Neuronal stem cell (in vitro differentiated cells): ENCODE results near the gene ALAD.

Experiments
- DNase-seq: peaks from one replicate; pipeline ENCODE4 v3.0.0-alpha.2; 2013; ENCODE audit warnings: low spot score
- H2AFZ ChIP-seq: one replicate; pipeline ENCODE4 v1.6.1; 2013; ENCODE audit warnings: mild to moderate bottlenecking, low read length, inconsistent platforms
- H2AK5ac ChIP-seq: 2 replicates; pipeline ENCODE4 v1.6.1; 2013; ENCODE audit warnings: low read depth, mild to moderate bottlenecking, inconsistent platforms, low read length, moderate library complexity, mixed read lengths
- H2BK120ac ChIP-seq: 2 replicates; pipeline ENCODE4 v1.6.1; 2013; ENCODE audit warnings: low read depth, mild to moderate bottlenecking, inconsistent platforms, low read length, moderate library complexity, mixed read lengths
- H2BK12ac ChIP-seq: one replicate; pipeline ENCODE4 v1.6.1; 2013; ENCODE audit warnings: low read length, inconsistent platforms
- H2BK15ac ChIP-seq: 2 replicates; pipeline ENCODE4 v1.6.1; 2013; ENCODE audit warnings: mild to moderate bottlenecking, low read length, inconsistent platforms, mixed read lengths
- H2BK5ac ChIP-seq: one replicate; pipeline ENCODE4 v1.6.1; 2013; ENCODE audit warnings: inconsistent platforms, mild to moderate bottlenecking, low read length, moderate library complexity
- H3K14ac ChIP-seq: one replicate; pipeline ENCODE4 v1.6.1; 2013; ENCODE audit warnings: low read length, inconsistent platforms
- H3K18ac ChIP-seq: 2 replicates; pipeline ENCODE4 v1.6.1; 2013; ENCODE audit warnings: low read length, inconsistent platforms
- H3K23ac ChIP-seq: 2 replicates; pipeline ENCODE4 v1.6.1; 2013; ENCODE audit warnings: low read depth, mild to moderate bottlenecking, mixed read lengths, low read length, inconsistent platforms; ENCODE audit not compliant: poor library complexity
- H3K27ac ChIP-seq: replicated peaks from 3 replicates; pipeline ENCODE4 v1.5.1; 2013; ENCODE audit warnings: low read length, inconsistent platforms
- H3K27me3 ChIP-seq, 3 experiments: 2 replicates each; pipeline ENCODE4 v1.6.1; 2013; ENCODE audit warnings: low read length in 3 of 3, mild to moderate bottlenecking in 2 of 3, inconsistent platforms in 1 of 3, low read depth in 1 of 3, mixed read lengths in 1 of 3, moderate library complexity in 1 of 3; ENCODE audit not compliant: control insufficient read depth in 3 of 3, insufficient read depth in 3 of 3
- H3K36me3 ChIP-seq, 2 donors: replicated peaks in 1 of 2; 2 replicates each; pipeline ENCODE4 v1.6.1; 2013; ENCODE audit warnings: low read length in 2 of 2; ENCODE audit not compliant: control insufficient read depth in 2 of 2, insufficient read depth in 2 of 2
- H3K4ac ChIP-seq: 2 replicates; pipeline ENCODE4 v1.6.1; 2013; ENCODE audit warnings: inconsistent platforms, mild to moderate bottlenecking, low read length, moderate library complexity
- H3K4me1 ChIP-seq, 2 donors: 1 replicate in 1 of 2; 2 replicates in 1 of 2; pipeline ENCODE4 v1.6.1; 2013; ENCODE audit warnings: low read length in 2 of 2, low read depth in 1 of 2; ENCODE audit not compliant: control insufficient read depth in 2 of 2, insufficient read depth in 1 of 2
- H3K4me2 ChIP-seq: one replicate; pipeline ENCODE4 v1.6.1; 2013; ENCODE audit warnings: mild to moderate bottlenecking, low read length, inconsistent platforms; ENCODE audit not compliant: insufficient read depth, poor library complexity, severe bottlenecking
- H3K4me3 ChIP-seq, 2 donors: 2 replicates each; pipeline ENCODE4 v1.5.1; 2013; ENCODE audit warnings: low read length in 2 of 2, mild to moderate bottlenecking in 2 of 2, inconsistent platforms in 1 of 2, moderate library complexity in 1 of 2
- H3K79me1 ChIP-seq: one replicate; pipeline ENCODE4 v1.6.1; 2013; ENCODE audit warnings: low read depth, mild to moderate bottlenecking, inconsistent platforms, low read length, moderate library complexity
- H3K9ac ChIP-seq: one replicate; pipeline ENCODE4 v1.6.1; 2013; ENCODE audit warnings: mild to moderate bottlenecking, low read depth, low read length, inconsistent platforms; ENCODE audit not compliant: poor library complexity
- H3K9me3 ChIP-seq, 2 donors: replicated peaks in 1 of 2; 2 replicates each; pipeline versions ENCODE3 to v1.6.1; 2013; ENCODE audit warnings: low read length in 2 of 2, mild to moderate bottlenecking in 2 of 2, inconsistent platforms in 1 of 2, low read depth in 1 of 2, mixed read lengths in 1 of 2, moderate library complexity in 1 of 2; ENCODE audit not compliant: control insufficient read depth in 2 of 2, insufficient read depth in 1 of 2
- H4K8ac ChIP-seq: one replicate; pipeline ENCODE4 v1.6.1; 2013; ENCODE audit warnings: low read depth, mild to moderate bottlenecking, inconsistent platforms, low read length, moderate library complexity
- H4K91ac ChIP-seq: one replicate; pipeline ENCODE4 v1.6.1; 2013; ENCODE audit warnings: low read length, low read depth, mild to moderate bottlenecking, inconsistent platforms; ENCODE audit not compliant: poor library complexity
- WGBS, 2 donors: extraction: QIAGEN DNeasy Blood & Tissue Kit; methylation state at CpG; one replicate each; pipeline ENCODE4 v1.1.7; 2013; ENCODE audit warnings: missing lambda C conversion rate in 2 of 2, mixed read lengths in 1 of 2; ENCODE audit not compliant: insufficient read length in 2 of 2, insufficient replicate concordance in 1 of 2; ENCODE audit errors: extremely low coverage in 2 of 2; 5-methylcytosine and 5-hydroxymethylcytosine counted together

Gene ALAD

DNA sequence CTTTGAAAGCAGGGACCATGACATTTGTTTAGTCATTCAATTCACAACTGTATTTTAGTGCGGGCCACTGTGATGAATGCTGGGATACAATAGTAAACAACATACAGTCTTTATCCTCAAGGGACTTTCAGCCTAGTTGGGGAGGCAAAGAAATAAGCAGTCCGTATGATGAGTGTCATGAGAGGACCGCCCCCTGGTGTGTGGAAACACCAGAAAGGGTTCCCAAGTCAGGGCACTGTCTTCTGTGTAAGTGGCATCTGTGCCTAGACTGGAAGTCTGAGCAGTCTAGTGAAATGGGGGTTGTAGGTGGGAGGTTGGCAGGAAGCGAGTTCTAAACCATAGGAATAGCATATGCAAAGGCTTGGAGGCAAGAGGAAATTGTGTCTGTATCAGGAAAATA, 16.3 kb upstream of the ALAD start:
- H3K27me3 ChIP-seq: no peaks in the 10 kb centered on the region
- no peak overlapping the region for H2AFZ ChIP-seq
- DNase-seq: no peak
- no peak overlapping the region for H3K4me2 ChIP-seq
- no peak overlapping the region for H2AK5ac ChIP-seq
- no peak overlapping the region for H3K23ac ChIP-seq
- WGBS, 2 donors: no CpG with 5 or more reads among the region's 4 CpGs
- no peak overlapping the region for H3K4me3 ChIP-seq
- H3K36me3 ChIP-seq: no peaks in the 10 kb centered on the region
- no peak overlapping the region for H4K91ac ChIP-seq
- no peak overlapping the region for H2BK120ac ChIP-seq
- no peaks in the 10 kb centered on the region for H3K79me1 ChIP-seq
- H3K4ac ChIP-seq: no peak overlapping the region
- no peak overlapping the region for H2BK15ac ChIP-seq
- H4K8ac ChIP-seq: no peak overlapping the region
- H3K9ac ChIP-seq: no peak overlapping the region
- peaks cover 0 to 2% of the 10 kb centered on the region in 2 donors for H3K4me1 ChIP-seq
- H3K9me3 ChIP-seq: no peaks in the 10 kb centered on the region
- H2BK5ac ChIP-seq: no peak overlapping the region
- H3K18ac ChIP-seq: no peak overlapping the region
- H3K14ac ChIP-seq: no peak overlapping the region
- no peak overlapping the region for H2BK12ac ChIP-seq
- H3K27ac ChIP-seq: no peak overlapping the region

DNA sequence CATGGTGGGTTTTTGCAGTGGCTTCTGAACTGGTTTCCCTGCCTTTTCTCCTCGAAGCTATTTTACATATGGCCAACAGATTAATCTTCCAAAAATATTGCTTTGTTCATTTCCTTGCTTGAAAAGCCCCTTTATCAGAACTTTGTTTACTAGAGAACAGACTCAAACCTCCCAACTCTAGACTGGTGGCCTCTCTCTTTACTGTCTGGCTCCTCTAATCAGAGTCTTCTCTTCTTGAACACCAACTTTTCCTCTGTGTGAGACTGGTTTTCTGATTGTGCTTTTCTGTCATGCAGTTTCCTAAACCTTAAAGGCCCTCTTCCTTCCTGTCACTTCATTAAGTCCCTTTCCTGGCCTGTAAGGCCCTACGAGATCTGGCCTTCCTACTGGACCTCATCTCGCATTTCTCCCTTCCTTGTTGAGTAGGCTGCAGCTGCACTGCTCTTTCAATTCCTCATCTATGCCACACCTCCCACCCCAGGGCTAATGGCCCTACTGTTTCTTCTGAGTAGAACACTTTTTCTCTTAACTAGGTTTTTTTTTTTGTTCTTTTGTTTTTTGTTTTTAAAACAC, 15.2 kb upstream of the ALAD start:
- H3K9ac ChIP-seq: no peak overlapping the region
- H3K23ac ChIP-seq: no peak overlapping the region
- peak overlapping the region; percentile 86 for H2AFZ ChIP-seq
- H4K91ac ChIP-seq: no peak overlapping the region
- no peak overlapping the region for H2BK12ac ChIP-seq
- no peaks in the 10 kb centered on the region for H3K27me3 ChIP-seq
- no peak overlapping the region for H4K8ac ChIP-seq
- H3K18ac ChIP-seq: no peak overlapping the region
- no peak overlapping the region for H2BK120ac ChIP-seq
- H2AK5ac ChIP-seq: no peak overlapping the region
- DNase-seq: no peak
- no peaks in the 10 kb centered on the region for H3K36me3 ChIP-seq
- peaks cover 2 to 3% of the 10 kb centered on the region in 2 donors for H3K4me1 ChIP-seq
- H3K4me3 ChIP-seq: no peak overlapping the region
- H3K79me1 ChIP-seq: no peaks in the 10 kb centered on the region
- H3K27ac ChIP-seq: no peak overlapping the region
- H2BK5ac ChIP-seq: no peak overlapping the region
- no peak overlapping the region for H3K4ac ChIP-seq
- no peak overlapping the region for H3K14ac ChIP-seq
- H3K9me3 ChIP-seq: no peaks in the 10 kb centered on the region
- H2BK15ac ChIP-seq: no peak overlapping the region
- no CpG with 5 or more reads among the region's 3 CpGs for WGBS, 2 donors
- no peak overlapping the region for H3K4me2 ChIP-seq

DNA sequence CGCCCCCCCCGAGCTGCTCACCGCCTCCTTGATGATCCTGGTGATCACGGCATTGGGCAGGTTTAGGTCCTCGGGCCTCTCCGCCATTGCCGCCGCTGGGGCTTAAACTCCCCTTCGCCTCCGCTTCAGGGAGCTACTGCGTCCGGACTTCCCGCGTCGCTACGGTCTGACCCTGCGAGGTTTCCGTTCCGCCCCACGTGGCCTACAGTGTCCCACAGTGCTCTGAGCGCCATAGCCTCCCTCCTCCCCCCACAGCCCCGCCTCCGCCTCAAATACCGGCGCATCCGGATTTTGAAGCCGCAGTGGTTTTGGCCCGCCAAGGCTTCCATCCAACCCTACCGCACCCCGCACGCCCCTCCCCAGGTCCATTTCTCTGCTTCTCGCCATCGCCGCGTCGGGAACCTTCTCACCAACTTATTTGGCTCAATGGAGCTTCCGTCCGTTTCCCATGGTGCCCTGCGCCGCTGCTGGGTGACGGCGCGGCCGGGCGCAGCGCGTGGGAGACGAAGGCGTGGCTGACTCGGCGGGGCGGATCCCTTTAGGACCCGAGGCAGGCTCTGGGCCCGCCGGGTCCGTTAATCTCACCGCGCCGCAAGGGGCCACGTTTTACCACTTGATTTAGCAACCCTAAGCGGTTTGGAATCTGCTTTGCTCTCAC, 9.3 kb upstream of the ALAD start, which contains the start of the genes C9orf43 and POLE3:
C9orf43 (plus strand) TSS at position 541 of the 658 bp plus-strand sequence. CDS start 2,747 bp downstream, outside the sequence.
POLE3 (minus strand) TSS at position 469 of the 658 bp plus-strand sequence; CDS start at position 87, 382 bp downstream.
- Histone ChIP-seq H3K4me1 (peaks cover 4 to 9% of the 10 kb centered on the region in 2 donors), H2BK5ac (peak within 1 kb of the TSS; percentile 83), H3K27ac (peak within 1 kb of the TSS; percentile 98), H4K8ac (peak within 1 kb of the TSS; percentile 99), H3K27me3 (no peaks in the 10 kb centered on the region), H2BK15ac (peak within 1 kb of the TSS; percentile 51), H3K4me3 (peak within 1 kb of the TSS; percentile 88 to 96), H3K4ac (no peak within 1 kb of the TSS), H3K23ac (peak within 1 kb of the TSS; percentile 97), H3K9me3 (no peaks in the 10 kb centered on the region), H2AFZ (peak within 1 kb of the TSS; percentile 88), H3K79me1 (peaks cover 8% of the 10 kb centered on the region), H3K18ac (peak within 1 kb of the TSS; percentile 99), H2BK12ac (peak within 1 kb of the TSS; percentile 32), H4K91ac (peak within 1 kb of the TSS; percentile 81), H3K9ac (peak within 1 kb of the TSS; percentile 98), H3K14ac (peak within 1 kb of the TSS; percentile 97), H3K36me3 (peaks cover 12 to 30% of the 10 kb centered on the region in 2 donors), H2BK120ac (peak within 1 kb of the TSS; percentile 75), H3K4me2 (peak within 1 kb of the TSS; percentile 84), H2AK5ac (peak within 1 kb of the TSS; percentile 93)
- WGBS, 2 donors: no CpG with 5 or more reads among the region's 61 CpGs
- peak; percentile 93 for DNase-seq

DNA sequence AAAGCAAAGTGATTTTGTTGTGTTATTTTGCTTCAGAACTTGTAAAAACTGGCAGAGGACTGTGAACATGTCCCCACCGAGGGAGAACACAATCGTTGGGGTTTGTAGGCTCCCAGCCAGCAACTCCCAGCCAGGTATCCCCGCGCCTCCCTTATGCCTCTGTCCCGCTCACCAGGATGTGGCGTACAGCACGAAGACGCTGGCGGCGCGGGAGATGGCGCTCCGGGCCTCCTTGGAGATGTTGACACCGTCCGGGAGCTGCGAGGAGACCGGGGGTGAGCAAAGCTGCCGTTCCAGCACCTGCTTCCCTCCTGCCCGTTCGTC, 8.8 kb upstream of the ALAD start:
- WGBS, 2 donors: no CpG with 5 or more reads among the region's 20 CpGs
- H3K36me3 ChIP-seq: peaks cover 12 to 30% of the 10 kb centered on the region in 2 donors
- DNase-seq: no peak
- H3K9ac ChIP-seq: peak overlapping the region; percentile 98
- peak overlapping the region; percentile 97 for H3K23ac ChIP-seq
- no peak overlapping the region for H2BK15ac ChIP-seq
- peak overlapping the region; percentile 93 for H2AK5ac ChIP-seq
- H3K18ac ChIP-seq: peak overlapping the region; percentile 99
- peak overlapping the region; percentile 77 for H3K4me2 ChIP-seq
- peak overlapping the region; percentile 88 to 96 for H3K4me3 ChIP-seq
- H3K4me1 ChIP-seq: peaks cover 4 to 9% of the 10 kb centered on the region in 2 donors
- no peak overlapping the region for H2BK120ac ChIP-seq
- peak overlapping the region; percentile 98 for H3K27ac ChIP-seq
- H4K8ac ChIP-seq: peak overlapping the region; percentile 99
- no peaks in the 10 kb centered on the region for H3K27me3 ChIP-seq
- peak overlapping the region; percentile 83 for H2BK5ac ChIP-seq
- H3K9me3 ChIP-seq: no peaks in the 10 kb centered on the region
- peaks cover 8% of the 10 kb centered on the region for H3K79me1 ChIP-seq
- no peak overlapping the region for H3K4ac ChIP-seq
- H3K14ac ChIP-seq: peak overlapping the region; percentile 97
- peak overlapping the region; percentile 88 for H2AFZ ChIP-seq
- no peak overlapping the region for H2BK12ac ChIP-seq
- H4K91ac ChIP-seq: no peak overlapping the region
